Ureter (tissue), 1 donor: Measurements from ENCODE around the gene GJB2. TPM values are rescaled to one million over a fixed set of nuclear protein-coding genes. Genes with fewer than 3 reads are reported as not detected.

Experiments
- DNase-seq: peaks from one replicate; pipeline ENCODE4 v3.0.0-alpha.2; 2020; ENCODE audit warnings: low spot score
- total RNA-seq: library from RNA; stranded (reverse); gene quantifications from one replicate; pipeline ENCODE4 v1.2.4, GENCODE V29; 2023
- donor health status: DM: yes; HTN: yes; CAD: no.

GJB2 gene
- total RNA-seq, 1 donor from 2014 or later = 4.9 TPM

DNA sequence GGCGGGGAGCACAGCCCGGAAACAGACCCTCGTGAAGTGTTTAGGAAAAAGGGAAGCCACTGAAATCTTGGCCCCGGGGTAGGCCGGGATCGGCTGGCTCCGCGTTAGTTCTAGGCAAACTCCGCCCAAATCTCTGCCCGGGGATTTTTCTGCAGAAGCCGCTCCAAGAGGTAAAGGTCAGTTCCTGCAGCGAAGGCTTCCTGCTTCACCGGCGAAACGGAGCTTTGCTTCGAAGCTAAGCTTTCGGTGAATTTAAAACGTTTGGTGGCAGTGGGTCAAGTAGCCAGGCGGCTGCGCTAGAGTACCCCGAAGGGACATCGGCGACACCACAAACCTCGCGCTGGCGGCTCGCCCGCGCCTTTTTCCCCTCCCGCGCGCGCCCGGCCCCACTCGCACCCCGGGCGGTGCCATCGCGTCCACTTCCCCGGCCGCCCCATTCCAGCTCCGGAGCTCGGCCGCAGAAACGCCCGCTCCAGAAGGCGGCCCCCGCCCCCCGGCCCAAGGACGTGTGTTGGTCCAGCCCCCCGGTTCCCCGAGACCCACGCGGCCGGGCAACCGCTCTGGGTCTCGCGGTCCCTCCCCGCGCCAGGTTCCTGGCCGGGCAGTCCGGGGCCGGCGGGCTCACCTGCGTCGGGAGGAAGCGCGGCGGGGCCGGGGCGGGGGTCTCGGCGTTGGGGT, 441 bp downstream of the GJB2 start:
- DNase-seq = no peak

- no peak for DNase-seq
These were observed 1.2 kb downstream of the GJB2 start for GRCh38 chr13:20191311-20192157.

DNA sequence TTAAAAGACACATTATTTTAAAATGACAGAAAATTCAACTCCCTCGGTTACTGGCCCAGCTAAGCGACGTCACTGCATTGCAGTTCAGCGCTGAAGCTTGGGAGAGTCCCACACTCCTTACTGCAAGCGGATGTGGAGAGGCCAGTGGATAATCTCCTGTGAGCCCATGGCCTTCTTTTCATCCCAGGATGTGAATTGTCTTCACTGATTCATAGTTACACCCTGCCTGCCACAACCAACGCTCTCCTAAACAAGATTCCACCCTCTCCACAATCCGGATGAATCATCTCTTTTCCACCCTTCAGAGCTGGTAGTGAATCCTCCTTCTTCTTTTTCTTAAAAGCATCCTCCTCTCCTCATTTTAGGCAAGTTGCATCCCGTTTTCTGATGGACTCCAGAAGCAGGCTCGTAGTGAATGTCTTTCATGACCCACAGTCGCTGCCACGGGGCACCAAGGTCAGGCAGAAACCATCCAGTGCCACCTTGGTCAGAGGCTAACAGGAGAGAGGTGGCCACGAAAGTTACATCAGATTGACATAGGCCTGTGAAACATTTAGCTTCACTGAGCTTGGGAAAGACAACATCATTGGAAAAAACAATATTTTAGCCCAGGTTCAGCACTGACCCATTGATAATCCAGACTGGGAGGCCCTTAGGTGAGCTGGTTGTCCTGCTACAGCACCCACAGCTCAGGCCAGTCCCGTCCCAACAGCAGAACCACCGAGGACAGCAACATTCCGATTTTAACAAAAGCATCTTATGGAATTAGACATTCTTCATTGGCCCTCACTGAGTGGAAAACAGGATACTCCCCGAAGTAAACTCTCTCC, 2.0 kb downstream of the GJB2 start:
- no peak for DNase-seq

- no peak for DNase-seq
These were observed 2.7 kb downstream of the GJB2 start for GRCh38 chr13:20190076-20190475.

GRCh38 chr13:20188667-20189553, 3.8 kb downstream of the GJB2 start:
- DNase-seq = no peak

GRCh38 chr13:20186771-20187170, 6.0 kb downstream of the GJB2 start:
- DNase-seq = no peak

DNA sequence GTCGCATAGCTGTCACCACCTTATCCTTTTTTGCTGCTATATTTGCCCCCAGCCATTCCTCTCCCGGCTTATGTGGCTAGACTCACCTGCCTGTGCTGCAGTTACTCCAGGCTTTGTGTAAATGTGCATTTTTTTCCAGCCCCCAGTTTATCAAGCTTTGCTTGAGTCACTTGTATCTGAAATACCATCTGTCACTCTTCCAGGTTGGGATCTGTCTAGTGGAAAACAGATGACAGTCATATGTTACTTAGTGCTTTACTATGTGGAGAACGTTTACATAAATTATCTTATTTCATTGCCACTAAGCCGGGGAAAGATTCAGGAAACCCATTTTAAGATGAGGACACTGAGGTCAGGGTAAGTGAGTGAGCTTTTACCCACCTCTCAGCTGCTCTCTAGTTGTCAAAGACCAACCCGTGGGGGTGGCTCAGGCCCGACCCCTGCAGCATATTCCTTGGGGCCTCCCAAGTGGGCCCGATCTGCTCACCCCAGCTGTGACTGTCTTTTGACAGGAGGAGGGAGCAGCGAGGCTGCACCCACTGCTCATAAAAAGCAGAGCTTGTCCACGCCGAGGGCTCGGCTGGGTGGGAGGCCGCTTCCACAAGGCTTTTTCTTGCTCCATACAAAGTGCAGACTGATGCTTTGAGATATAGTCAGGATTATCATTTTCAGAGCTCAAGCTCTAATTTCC, 7.2 kb downstream of the GJB2 start:
- DNase-seq = no peak

GRCh38 chr13:20182231-20182846, 10.4 kb downstream of the GJB2 start:
- DNase-seq = no peak

DNA sequence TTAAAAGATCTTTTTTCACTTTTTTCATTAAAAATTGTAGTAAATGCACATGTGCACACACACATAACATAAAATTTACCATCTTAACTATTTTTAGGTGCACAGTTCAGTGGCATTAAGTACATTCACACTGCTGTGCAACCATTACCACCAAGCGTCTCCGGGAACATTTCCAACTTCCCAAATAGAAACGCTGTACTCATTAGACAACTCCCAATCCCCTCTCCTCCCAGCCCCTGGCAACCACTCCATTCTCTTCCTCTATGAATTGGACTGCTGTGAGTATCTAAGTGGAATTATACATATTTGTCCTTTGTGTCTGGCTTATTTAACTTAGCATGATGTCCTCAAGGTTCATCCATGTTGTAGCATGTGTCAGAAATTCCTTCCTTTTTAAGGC, 11.6 kb downstream of the GJB2 start:
- DNase-seq = no peak

GRCh38 chr13:20178156-20178555, 14.6 kb downstream of the GJB2 start:
- no peak for DNase-seq

- no peak for DNase-seq
These were observed 15.5 kb downstream of the GJB2 start for GRCh38 chr13:20177049-20177831.

GRCh38 chr13:20175907-20176652, 16.7 kb downstream of the GJB2 start:
- no peak for DNase-seq

DNA sequence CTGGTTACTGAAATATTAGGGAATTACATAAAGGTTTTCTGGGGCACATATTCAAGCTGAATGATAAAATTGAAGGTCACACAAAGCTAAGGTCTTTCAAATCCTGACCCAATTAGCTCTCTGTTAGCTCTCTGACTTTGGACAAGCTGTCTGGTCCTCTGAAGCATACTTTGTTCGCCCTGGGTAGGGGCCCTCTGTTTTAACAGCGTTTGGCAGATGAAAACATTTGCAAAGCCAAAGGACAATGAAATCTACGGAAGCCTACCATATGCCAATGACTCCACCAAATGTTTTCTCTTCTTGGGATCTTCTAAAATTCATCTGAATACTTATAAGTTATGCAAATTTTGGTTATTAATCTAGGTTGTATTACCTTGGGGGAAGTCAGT, 17.3 kb downstream of the GJB2 start:
- no peak for DNase-seq

DNA sequence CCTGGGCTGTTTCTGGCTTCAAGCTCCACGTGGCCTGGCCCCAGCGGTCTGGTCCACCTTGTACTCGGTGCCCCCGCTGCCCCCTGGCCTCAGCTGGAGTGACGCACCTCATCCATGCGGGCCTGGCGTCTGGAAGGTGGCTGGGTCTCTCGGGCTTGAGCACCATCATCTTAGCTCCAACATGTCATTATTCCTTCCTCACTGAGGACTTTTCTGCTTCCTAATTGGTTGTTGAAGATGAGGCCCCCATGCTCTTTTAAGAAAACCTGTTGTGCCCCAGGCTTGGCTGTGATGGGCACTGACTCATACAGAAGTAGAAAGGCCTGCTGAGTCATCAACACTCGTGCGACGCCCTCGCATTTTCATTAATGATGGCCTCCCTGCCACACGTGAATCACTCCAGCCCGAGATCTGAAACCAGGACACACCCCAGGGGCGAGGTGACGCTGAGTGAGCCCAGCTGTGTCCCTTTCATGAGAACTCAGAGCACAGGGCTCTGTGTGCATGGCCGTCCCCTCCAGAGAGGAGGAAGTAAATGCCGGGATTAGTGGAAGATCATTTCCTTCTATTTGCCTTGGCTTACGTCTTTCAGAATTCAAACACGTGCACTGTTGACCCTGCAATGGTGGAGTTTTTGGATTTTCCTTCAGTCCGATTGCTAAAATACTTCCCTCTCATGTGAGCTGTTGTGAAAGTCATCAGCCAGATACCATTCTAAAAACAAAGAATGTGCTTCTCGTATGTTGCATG, 17.9 kb downstream of the GJB2 start:
- DNase-seq = peak; percentile 88

DNA sequence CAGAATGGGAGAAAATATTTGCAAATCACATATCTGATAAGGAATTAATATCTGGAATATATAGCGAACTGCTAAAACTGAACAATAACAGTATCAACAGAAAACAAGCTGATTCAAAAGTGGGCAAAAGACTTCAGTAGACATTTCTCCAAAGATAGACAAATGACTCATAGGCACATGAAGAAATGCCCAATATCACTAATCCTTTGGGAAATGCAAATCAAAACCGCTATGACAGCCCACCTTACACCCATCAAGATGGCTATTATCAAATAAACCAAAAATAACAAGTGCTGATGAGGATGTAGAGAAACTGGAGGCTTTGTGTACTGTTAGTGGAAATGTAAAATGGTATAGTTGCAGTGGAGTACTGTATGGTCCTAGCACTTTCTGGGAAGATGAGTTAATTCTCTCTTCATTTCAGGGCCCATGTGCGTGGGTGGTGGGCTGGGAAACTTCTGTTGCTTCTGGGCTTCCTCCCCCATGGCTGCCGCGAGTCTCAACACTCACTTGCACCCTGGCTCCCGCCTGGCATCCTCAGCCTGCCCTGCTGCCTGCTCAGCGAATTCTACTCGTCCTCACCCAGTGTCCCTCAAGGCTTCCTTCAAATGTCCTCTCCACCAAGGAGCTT, 19.5 kb downstream of the GJB2 start:
- DNase-seq = no peak

DNA sequence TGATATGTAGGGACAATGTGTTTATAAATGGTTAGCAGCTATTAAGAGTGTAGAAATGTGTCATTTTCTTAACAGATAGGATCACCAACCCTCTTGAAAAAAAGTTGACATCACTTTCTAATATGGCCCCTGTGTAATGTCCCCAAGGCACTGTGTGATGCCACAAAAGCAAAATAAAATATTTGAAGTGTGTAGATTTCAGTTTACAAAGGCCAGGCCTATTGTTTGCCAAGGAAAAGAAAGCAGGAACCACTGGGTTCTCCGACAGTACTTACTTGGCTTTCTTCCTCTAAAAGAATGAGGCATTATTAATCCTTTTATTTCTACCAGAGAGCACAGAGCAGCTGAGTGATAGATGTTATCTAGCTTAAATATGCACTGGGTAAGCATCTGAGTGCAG, 21.4 kb downstream of the GJB2 start:
- no peak for DNase-seq

- no peak for DNase-seq
These were observed 21.8 kb downstream of the GJB2 start for GRCh38 chr13:20170921-20171320.

DNA sequence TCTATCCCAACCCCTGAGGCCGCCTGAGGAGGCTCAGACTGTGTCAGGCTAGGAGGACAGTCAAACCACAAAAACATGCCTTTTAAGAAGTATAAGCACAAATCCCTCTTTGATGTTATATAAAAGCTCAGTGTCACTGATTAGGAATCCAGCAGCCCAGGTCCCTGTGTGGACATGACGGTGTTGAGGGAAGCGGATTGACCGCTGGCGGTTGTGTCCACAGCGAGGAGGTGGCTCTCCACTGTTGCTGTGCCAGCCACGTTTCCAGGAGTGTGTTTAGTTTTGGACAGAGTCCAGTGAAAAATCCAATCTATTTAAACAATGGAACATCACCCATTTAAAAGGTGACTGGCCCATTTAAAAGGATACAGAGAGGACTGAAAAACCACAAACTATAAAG, 24.3 kb downstream of the GJB2 start:
- DNase-seq = peak; percentile 35
